HG03066 (cell line): ENCODE data around the gene USP17L29.
"Not testable (repeated sequence)": the region's sequence is repeated elsewhere in the genome, so short reads cannot be mapped to it uniquely, and the experiment has no call there.

ENCODE experiments used
- ATAC-seq: cut with Tn5 transposase; IDR thresholded peaks from one replicate; pipeline ENCODE4 v1.9.1; 2021; ENCODE audit warnings: low read depth; ENCODE audit not compliant: unreplicated experiment

The USP17L29 gene, protein sequence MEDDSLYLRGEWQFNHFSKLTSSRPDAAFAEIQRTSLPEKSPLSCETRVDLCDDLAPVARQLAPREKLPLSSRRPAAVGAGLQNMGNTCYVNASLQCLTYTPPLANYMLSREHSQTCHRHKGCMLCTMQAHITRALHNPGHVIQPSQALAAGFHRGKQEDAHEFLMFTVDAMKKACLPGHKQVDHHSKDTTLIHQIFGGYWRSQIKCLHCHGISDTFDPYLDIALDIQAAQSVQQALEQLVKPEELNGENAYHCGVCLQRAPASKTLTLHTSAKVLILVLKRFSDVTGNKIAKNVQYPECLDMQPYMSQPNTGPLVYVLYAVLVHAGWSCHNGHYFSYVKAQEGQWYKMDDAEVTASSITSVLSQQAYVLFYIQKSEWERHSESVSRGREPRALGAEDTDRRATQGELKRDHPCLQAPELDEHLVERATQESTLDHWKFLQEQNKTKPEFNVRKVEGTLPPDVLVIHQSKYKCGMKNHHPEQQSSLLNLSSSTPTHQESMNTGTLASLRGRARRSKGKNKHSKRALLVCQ

DNA sequence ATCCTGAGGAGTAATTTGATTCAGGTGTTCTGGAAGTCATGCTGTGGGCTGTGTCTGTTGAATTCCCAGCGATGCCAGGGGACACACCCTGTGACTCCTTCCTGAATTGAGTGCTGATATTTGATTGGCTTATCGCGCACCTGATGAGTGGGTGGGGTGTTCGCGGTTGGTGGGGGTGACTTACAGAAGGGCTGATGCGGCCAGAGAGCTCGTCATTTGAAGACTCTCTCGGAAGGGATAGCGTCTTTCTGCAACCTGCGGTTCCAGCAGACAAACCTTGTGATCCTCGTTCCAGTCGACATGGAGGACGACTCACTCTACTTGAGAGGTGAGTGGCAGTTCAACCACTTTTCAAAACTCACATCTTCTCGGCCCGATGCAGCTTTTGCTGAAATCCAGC, at the start of gene USP17L29:
USP17L29 (plus strand) TSS at position 301 of the 400 bp plus-strand sequence; CDS start at position 301, 0 bp downstream.
- ATAC-seq: not testable (repeated sequence)

DNA sequence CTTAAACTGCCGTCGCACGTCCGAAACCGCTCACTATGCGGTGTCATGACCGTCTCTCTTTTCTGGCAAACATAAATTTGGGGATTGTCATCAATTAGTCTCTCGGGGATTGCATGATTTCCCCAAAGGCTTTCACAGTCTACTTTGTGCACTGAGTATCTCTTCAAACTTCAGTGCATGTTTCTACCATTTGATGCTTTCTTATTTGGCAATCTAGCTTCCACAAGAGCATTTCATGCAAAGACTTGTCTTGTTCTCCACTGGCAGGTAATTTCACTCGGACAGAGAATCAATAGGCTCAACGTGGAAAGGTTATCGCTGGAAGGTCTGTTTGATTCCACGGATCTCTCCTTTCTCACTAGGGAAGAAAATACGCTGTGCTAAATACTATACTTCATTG, 29.2 kb upstream of the USP17L29 start:
- not testable (repeated sequence) for ATAC-seq

DNA sequence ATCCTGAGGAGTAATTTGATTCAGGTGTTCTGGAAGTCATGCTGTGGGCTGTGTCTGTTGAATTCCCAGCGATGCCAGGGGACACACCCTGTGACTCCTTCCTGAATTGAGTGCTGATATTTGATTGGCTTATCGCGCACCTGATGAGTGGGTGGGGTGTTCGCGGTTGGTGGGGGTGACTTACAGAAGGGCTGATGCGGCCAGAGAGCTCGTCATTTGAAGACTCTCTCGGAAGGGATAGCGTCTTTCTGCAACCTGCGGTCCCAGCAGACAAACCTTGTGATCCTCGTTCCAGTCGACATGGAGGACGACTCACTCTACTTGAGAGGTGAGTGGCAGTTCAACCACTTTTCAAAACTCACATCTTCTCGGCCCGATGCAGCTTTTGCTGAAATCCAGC, 28.6 kb upstream of the USP17L29 start, which contains the start of gene USP17L24:
USP17L24 (plus strand) TSS at position 301 of the 400 bp plus-strand sequence; CDS start at position 301, 0 bp downstream.
- not testable (repeated sequence) for ATAC-seq

DNA sequence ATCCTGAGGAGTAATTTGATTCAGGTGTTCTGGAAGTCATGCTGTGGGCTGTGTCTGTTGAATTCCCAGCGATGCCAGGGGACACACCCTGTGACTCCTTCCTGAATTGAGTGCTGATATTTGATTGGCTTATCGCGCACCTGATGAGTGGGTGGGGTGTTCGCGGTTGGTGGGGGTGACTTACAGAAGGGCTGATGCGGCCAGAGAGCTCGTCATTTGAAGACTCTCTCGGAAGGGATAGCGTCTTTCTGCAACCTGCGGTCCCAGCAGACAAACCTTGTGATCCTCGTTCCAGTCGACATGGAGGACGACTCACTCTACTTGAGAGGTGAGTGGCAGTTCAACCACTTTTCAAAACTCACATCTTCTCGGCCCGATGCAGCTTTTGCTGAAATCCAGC, 23.8 kb upstream of the USP17L29 start, which contains the start of gene USP17L25:
USP17L25 (plus strand) TSS at position 301 of the 400 bp plus-strand sequence; CDS start at position 301, 0 bp downstream.
- ATAC-seq: not testable (repeated sequence)

DNA sequence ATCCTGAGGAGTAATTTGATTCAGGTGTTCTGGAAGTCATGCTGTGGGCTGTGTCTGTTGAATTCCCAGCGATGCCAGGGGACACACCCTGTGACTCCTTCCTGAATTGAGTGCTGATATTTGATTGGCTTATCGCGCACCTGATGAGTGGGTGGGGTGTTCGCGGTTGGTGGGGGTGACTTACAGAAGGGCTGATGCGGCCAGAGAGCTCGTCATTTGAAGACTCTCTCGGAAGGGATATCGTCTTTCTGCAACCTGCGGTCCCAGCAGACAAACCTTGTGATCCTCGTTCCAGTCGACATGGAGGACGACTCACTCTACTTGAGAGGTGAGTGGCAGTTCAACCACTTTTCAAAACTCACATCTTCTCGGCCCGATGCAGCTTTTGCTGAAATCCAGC, 19.1 kb upstream of the USP17L29 start, which contains the start of gene USP17L26:
USP17L26 (plus strand) TSS at position 301 of the 400 bp plus-strand sequence; CDS start at position 301, 0 bp downstream.
- not testable (repeated sequence) for ATAC-seq

DNA sequence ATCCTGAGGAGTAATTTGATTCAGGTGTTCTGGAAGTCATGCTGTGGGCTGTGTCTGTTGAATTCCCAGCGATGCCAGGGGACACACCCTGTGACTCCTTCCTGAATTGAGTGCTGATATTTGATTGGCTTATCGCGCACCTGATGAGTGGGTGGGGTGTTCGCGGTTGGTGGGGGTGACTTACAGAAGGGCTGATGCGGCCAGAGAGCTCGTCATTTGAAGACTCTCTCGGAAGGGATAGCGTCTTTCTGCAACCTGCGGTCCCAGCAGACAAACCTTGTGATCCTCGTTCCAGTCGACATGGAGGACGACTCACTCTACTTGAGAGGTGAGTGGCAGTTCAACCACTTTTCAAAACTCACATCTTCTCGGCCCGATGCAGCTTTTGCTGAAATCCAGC, 14.3 kb upstream of the USP17L29 start, which contains the start of gene USP17L5:
USP17L5 (plus strand) TSS at position 301 of the 400 bp plus-strand sequence; CDS start at position 301, 0 bp downstream.
- ATAC-seq: not testable (repeated sequence)

DNA sequence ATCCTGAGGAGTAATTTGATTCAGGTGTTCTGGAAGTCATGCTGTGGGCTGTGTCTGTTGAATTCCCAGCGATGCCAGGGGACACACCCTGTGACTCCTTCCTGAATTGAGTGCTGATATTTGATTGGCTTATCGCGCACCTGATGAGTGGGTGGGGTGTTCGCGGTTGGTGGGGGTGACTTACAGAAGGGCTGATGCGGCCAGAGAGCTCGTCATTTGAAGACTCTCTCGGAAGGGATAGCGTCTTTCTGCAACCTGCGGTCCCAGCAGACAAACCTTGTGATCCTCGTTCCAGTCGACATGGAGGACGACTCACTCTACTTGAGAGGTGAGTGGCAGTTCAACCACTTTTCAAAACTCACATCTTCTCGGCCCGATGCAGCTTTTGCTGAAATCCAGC, 9.6 kb upstream of the USP17L29 start, which contains the start of gene USP17L27:
USP17L27 (plus strand) TSS at position 301 of the 400 bp plus-strand sequence; CDS start at position 301, 0 bp downstream.
- ATAC-seq: not testable (repeated sequence)

DNA sequence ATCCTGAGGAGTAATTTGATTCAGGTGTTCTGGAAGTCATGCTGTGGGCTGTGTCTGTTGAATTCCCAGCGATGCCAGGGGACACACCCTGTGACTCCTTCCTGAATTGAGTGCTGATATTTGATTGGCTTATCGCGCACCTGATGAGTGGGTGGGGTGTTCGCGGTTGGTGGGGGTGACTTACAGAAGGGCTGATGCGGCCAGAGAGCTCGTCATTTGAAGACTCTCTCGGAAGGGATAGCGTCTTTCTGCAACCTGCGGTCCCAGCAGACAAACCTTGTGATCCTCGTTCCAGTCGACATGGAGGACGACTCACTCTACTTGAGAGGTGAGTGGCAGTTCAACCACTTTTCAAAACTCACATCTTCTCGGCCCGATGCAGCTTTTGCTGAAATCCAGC, 4.8 kb upstream of the USP17L29 start, which contains the start of gene USP17L28:
USP17L28 (plus strand) TSS at position 301 of the 400 bp plus-strand sequence; CDS start at position 301, 0 bp downstream.
- not testable (repeated sequence) for ATAC-seq

DNA sequence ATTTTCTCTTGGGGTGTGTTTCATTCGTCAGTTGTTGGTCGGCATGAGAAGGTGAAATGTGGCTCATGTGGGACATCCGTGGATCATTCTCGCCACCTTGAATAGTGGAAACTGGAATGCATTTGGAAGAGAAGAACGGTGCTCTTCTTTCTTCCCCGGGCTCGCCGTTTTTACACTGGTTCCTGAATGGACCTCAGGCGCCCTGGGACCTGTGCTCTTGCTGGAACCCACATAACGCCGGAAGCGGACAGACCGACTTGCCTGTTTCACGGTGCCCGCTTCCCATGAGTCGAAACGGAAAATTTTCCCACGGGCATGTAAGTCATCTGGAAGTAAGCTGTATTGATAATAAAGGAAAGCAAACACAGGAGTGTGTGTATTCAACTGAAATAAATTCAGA, 2.6 kb upstream of the USP17L29 start:
- ATAC-seq: not testable (repeated sequence)

DNA sequence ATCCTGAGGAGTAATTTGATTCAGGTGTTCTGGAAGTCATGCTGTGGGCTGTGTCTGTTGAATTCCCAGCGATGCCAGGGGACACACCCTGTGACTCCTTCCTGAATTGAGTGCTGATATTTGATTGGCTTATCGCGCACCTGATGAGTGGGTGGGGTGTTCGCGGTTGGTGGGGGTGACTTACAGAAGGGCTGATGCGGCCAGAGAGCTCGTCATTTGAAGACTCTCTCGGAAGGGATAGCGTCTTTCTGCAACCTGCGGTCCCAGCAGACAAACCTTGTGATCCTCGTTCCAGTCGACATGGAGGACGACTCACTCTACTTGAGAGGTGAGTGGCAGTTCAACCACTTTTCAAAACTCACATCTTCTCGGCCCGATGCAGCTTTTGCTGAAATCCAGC, 9.4 kb downstream of the USP17L29 start, which contains the start of gene USP17L30:
USP17L30 (plus strand) TSS at position 301 of the 400 bp plus-strand sequence; CDS start at position 301, 0 bp downstream.
- ATAC-seq: not testable (repeated sequence)

DNA sequence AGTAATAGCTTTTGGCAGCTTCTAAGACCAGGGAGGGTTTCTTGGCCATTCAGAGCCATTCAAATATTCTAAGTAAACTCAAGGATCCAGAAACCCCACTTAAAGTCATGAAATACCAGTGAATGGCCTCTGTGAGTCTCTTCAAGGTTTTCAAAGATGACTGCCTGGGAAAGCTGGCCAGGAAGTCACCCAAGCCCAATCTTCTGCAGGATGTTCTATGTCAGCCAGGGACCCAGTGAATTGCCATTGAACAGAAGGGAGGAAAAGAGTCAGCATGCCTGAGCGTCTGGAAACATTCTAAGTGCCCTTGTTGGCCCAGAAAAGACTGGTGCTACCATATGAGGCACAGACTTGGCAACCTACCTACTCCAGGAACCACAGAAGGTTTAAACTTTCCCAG, 26.4 kb downstream of the USP17L29 start:
- not testable (repeated sequence) for ATAC-seq

DNA sequence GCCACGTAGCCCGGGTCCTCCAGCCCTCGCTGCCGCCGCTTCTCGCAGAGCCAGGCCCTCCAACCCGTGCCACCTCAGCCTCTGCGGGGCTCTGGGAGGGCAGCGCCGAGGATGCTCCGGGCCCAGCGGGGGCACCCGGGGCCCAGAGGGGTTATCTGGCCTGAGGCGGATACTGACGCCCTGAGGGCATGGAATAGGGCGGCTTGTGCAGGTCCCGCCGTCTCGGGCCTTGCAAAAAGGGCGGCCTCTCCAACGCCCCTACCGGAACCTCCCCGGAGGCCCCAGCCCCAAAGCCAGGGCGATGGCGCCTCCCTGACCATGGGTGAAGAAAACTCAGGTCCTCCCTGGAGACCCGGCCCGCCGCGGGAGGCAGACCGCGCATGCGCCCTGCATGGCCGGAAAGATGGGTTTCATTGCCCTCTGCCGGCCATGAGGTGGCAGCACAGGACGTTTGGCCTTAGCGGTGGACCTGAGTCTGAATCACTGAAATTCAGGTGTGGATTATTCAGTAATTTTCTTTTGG, 27.6 kb downstream of the USP17L29 start:
- ATAC-seq: not testable (repeated sequence)

DNA sequence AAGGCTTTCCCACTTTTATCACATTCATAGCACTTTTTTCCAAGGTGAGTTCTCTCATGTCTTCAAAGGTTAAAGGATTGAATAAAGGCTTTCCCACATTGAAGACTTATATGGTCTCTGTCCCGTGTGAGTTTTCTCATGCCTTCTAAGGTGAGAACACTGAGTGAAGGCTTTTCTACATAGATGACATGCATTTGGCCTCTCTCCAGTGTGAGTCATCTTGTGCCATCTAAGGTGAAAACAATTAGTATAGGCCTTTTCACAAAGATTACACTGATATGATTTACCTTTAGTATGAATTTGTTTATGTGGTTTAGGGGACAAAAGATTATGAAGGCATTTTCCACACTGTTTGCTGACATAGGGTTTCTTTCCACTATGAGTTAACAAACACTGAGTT, 30.7 kb downstream of the USP17L29 start:
- ATAC-seq: no peak

DNA sequence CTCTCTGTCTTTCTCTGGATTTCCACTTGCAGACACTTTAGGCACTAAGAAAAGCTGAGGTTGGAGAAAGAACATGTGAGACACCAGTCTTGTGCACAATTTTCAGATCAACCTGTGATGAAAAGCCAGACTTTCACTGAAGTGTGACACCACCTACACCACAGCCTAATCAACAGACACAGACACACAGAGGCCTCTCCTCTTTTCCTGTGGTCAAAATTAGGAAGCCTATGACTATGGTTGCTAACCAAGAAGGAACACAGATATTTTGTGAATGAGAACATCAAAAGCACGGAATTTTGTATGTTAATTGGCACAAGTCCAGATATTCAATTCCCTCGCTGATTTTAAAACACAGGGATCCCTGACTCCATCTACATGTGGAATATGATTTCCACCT, 35.6 kb downstream of the USP17L29 start:
- ATAC-seq: not testable (repeated sequence)
